Liver (tissue), 9 donors: ENCODE measurements around the gene MSI2. TPM values are rescaled to one million over a fixed set of nuclear protein-coding genes. Genes with fewer than 3 reads are reported as not detected.

Experiments used
- DNase-seq: peaks from one replicate; pipeline ENCODE4 v3.0.0-alpha.2; 2017; ENCODE audit warnings: low spot score
- H3K27ac ChIP-seq, 2 donors: one replicate each; pipeline ENCODE4 v1.7.0; 2013; ENCODE audit warnings: inconsistent platforms in 2 of 2, low read length in 2 of 2, control low read depth in 1 of 2, low read depth in 1 of 2, mild to moderate bottlenecking in 1 of 2
- H3K27me3 ChIP-seq, 4 donors: one replicate each; pipeline versions ENCODE4 v1.6.1 to v1.7.0; 2013; ENCODE audit warnings: low read length in 3 of 4, inconsistent platforms in 1 of 4, mild to moderate bottlenecking in 1 of 4, moderate library complexity in 1 of 4; ENCODE audit not compliant: control insufficient read depth in 4 of 4, insufficient read depth in 4 of 4
- H3K36me3 ChIP-seq, 4 donors: one replicate each; pipeline versions ENCODE4 v1.6.1 to v1.7.0; 2013; ENCODE audit warnings: low read length in 3 of 4, mild to moderate bottlenecking in 3 of 4, low read depth in 1 of 4, moderate library complexity in 1 of 4; ENCODE audit not compliant: control insufficient read depth in 4 of 4, insufficient read depth in 3 of 4
- H3K4me1 ChIP-seq, 4 donors: one replicate each; pipeline versions ENCODE4 v1.6.1 to v1.7.0; 2013; ENCODE audit warnings: low read length in 3 of 4, mild to moderate bottlenecking in 3 of 4, moderate library complexity in 1 of 4; ENCODE audit not compliant: control insufficient read depth in 4 of 4, insufficient read depth in 4 of 4
- H3K4me3 ChIP-seq, 3 donors: one replicate each; pipeline versions ENCODE4 v1.6.1 to v1.7.0; 2013; ENCODE audit warnings: low read length in 3 of 3, control low read depth in 1 of 3, low read depth in 1 of 3, mild to moderate bottlenecking in 1 of 3
- H3K9ac ChIP-seq, 2 donors: one replicate each; pipeline ENCODE4 v1.7.0; 2013; ENCODE audit warnings: low read length in 2 of 2, mild to moderate bottlenecking in 2 of 2, moderate library complexity in 2 of 2, control low read depth in 1 of 2, low read depth in 1 of 2
- H3K9me3 ChIP-seq, 4 donors: one replicate each; pipeline versions ENCODE4 v1.6.1 to v1.7.0; 2013; ENCODE audit warnings: low read length in 3 of 4; ENCODE audit not compliant: control insufficient read depth in 4 of 4
- ATF3 ChIP-seq: IDR thresholded peaks from 2 replicates; pipeline ENCODE4 v1.6.1; 2016; ENCODE audit warnings: antibody characterized with exemption
- EGR1 ChIP-seq, 2 donors: IDR thresholded peaks; 2 replicates each; pipeline ENCODE4 v1.6.1; 2016 to 2018; ENCODE audit warnings: antibody characterized with exemption in 2 of 2, low read depth in 2 of 2
- FOXA1 ChIP-seq: IDR thresholded peaks from 2 replicates; pipeline ENCODE4 v1.6.1; 2016; ENCODE audit warnings: antibody characterized with exemption
- FOXA2 ChIP-seq: IDR thresholded peaks from 2 replicates; pipeline ENCODE4 v1.6.1; 2016; ENCODE audit warnings: antibody characterized with exemption
- GABPA ChIP-seq, 2 donors: IDR thresholded peaks in 1 of 2; conservative IDR thresholded peaks in 1 of 2; 2 replicates each; pipeline ENCODE4 v1.6.1; 2016; ENCODE audit warnings: antibody characterized with exemption in 2 of 2, mild to moderate bottlenecking in 1 of 2, moderate library complexity in 1 of 2
- HNF4A ChIP-seq, 2 donors: conservative IDR thresholded peaks; 2 replicates each; pipeline ENCODE4 v1.6.1; 2016; ENCODE audit warnings: antibody characterized with exemption in 2 of 2, mild to moderate bottlenecking in 2 of 2
- HNF4G ChIP-seq: IDR thresholded peaks from 2 replicates; pipeline ENCODE4 v1.6.1; 2016; ENCODE audit warnings: antibody characterized with exemption
- JUND ChIP-seq, 2 donors: IDR thresholded peaks; 2 replicates each; pipeline ENCODE4 v1.6.1; 2016; ENCODE audit warnings: antibody characterized with exemption in 2 of 2
- MAX ChIP-seq: IDR thresholded peaks from 2 replicates; pipeline ENCODE4 v1.6.1; 2016; ENCODE audit warnings: antibody characterized with exemption
- RAD21 ChIP-seq, 2 donors: IDR thresholded peaks; 2 replicates each; pipeline ENCODE4 v1.6.1; 2016; ENCODE audit warnings: antibody characterized with exemption in 2 of 2, mild to moderate bottlenecking in 2 of 2
- REST ChIP-seq: IDR thresholded peaks from 2 replicates; pipeline ENCODE4 v1.6.1; 2016; ENCODE audit warnings: antibody characterized with exemption, mild to moderate bottlenecking
- RXRA ChIP-seq, 2 donors: IDR thresholded peaks; 2 replicates each; pipeline ENCODE4 v1.6.1; 2017 to 2018; ENCODE audit warnings: antibody characterized with exemption in 2 of 2, mild to moderate bottlenecking in 1 of 2
- SP1 ChIP-seq: IDR thresholded peaks from 2 replicates; pipeline ENCODE4 v1.6.1; 2018; ENCODE audit warnings: antibody characterized with exemption, mild to moderate bottlenecking
- TAF1 ChIP-seq: conservative IDR thresholded peaks from 2 replicates; pipeline ENCODE4 v1.6.1; 2016; ENCODE audit warnings: antibody characterized with exemption, mild to moderate bottlenecking
- YY1 ChIP-seq: IDR thresholded peaks from 2 replicates; pipeline ENCODE4 v1.6.1; 2016; ENCODE audit warnings: antibody characterized with exemption, mild to moderate bottlenecking
- ZBTB33 ChIP-seq: IDR thresholded peaks from 2 replicates; pipeline ENCODE4 v1.6.1; 2016; ENCODE audit warnings: antibody characterized with exemption
- WGBS: extraction: QIAGEN DNeasy Blood & Tissue Kit; methylation state at CpG from one replicate; pipeline ENCODE4 v1.1.7; 2013; 5-methylcytosine and 5-hydroxymethylcytosine counted together
- polyA plus RNA-seq, 2 donors: library from polyadenylated mRNA; stranded (reverse) in 1 of 2; unstranded in 1 of 2; fragments of 200-250 nt in 1 of 2; fragments of >200 nt in 1 of 2; fragmentation: Nextera tagmentation in 1 of 2; extraction: Ambion mirVana in 1 of 2; gene quantifications; one replicate each; pipeline versions ENCODE4 v1.2.1 to v1.2.3, GENCODE V29; 2013 to 2015
- total RNA-seq, 2 donors: library from RNA; depleted of rRNA; stranded (reverse); fragments of >200 nt; gene quantifications; one replicate each; pipeline ENCODE4 v1.2.3, GENCODE V29; 2014
- donor health status: healthy.
- donor health status: healthy.
- donor health status: healthy.
- donor health status: healthy.
- donor health status: healthy.

The MSI2 gene
- total and polyA plus RNA-seq, 4 donors, result 5.7 to 15.6 (median 9.2) TPM

GRCh38 chr17:57251211-57251787 is 5.0 kb upstream of the MSI2 start:
- TF ChIP-seq RAD21 (IDR thresholded peaks at IDR 0.05) (no peak), REST (no peak), RXRA (IDR thresholded peaks at IDR 0.05) (no peak), FOXA1 (no peak), SP1 (no peak), ZBTB33 (no peak), TAF1 (no peak), GABPA (IDR thresholded peaks at IDR 0.05 in 1 of 2, conservative IDR thresholded peaks at IDR 0.05 in 1 of 2) (no peak), EGR1 (IDR thresholded peaks at IDR 0.05; ENCODE audit: low read depth in 2 of 2) (no peak), FOXA2 (no peak), HNF4A (conservative IDR thresholded peaks at IDR 0.05) (no peak), MAX (no peak), HNF4G (no peak), ATF3 (no peak), JUND (IDR thresholded peaks at IDR 0.05) (no peak), YY1 (no peak)
- H3K4me3 ChIP-seq, result no peak overlapping the region
- no peaks in the 10 kb centered on the region for H3K9me3 ChIP-seq
- H3K27ac ChIP-seq, result no peak overlapping the region
- no peaks in the 10 kb centered on the region for H3K27me3 ChIP-seq
- no peak overlapping the region for H3K9ac ChIP-seq
- H3K36me3 ChIP-seq, result no peaks in the 10 kb centered on the region
- 96% methylated on average over 1 of the region's 1 CpG for WGBS
- no peak for DNase-seq
- H3K4me1 ChIP-seq, result no peaks in the 10 kb centered on the region

GRCh38 chr17:57253362-57254065 is 2.8 kb upstream of the MSI2 start:
- H3K36me3 ChIP-seq, result no peaks in the 10 kb centered on the region
- no peak for DNase-seq
- peaks cover 0 to 6% (median 2%) of the 10 kb centered on the region in 4 donors for H3K4me1 ChIP-seq
- H3K27ac ChIP-seq, result no peak overlapping the region
- H3K4me3 ChIP-seq, result no peak overlapping the region
- TF ChIP-seq GABPA (IDR thresholded peaks at IDR 0.05 in 1 of 2, conservative IDR thresholded peaks at IDR 0.05 in 1 of 2), result no peak
- H3K27me3 ChIP-seq, result no peaks in the 10 kb centered on the region
- no peaks in the 10 kb centered on the region for H3K9me3 ChIP-seq
- 67% methylated on average over 6 of the region's 6 CpGs for WGBS
- H3K9ac ChIP-seq, result no peak overlapping the region
